Measurements from ENCODE around the gene CHST8.
"Not testable (repeated sequence)": the region's sequence is repeated elsewhere in the genome, so short reads cannot be mapped to it uniquely, and the experiment has no call there.

The CHST8 gene

DNA sequence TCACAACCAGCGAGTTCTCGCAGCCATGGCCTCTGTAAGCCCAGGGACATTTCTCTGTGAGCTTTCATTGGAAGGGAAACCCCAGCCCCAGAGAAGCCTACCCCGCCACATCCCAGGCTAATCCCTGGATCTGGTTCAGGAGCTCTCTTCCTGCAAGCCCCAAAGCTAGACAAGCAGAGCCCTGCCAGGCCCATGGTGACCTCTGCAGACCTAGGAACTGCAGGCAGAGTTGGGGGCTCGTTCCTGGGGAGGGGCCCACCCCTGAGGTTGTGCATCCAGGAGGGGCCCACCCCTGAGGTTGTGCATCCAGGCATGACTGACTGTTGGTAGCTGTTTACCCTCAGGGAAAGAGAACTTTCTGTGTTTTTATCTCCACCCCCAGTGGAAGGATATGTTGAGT is 196.7 kb downstream of the CHST8 start:
- no peak overlapping the region for H3K4me3 ChIP-seq (ENCODE audit: low read depth, low read length)
- no peak for DNase-seq (ENCODE audit: low read depth)
- TF ChIP-seq CTCF (IDR thresholded peaks at IDR 0.05; ENCODE audit: insufficient read depth, low read depth, low read length, missing control alignments): no peak

GRCh38 chr19:33819078-33819477 is 197.3 kb downstream of the CHST8 start:
- H3K4me3 ChIP-seq (ENCODE audit: low read depth, low read length); DNase-seq (ENCODE audit: low read depth): not testable (repeated sequence)

GRCh38 chr19:33819506-33819879 is 197.7 kb downstream of the CHST8 start:
- H3K4me3 ChIP-seq (ENCODE audit: low read depth, low read length): no peak overlapping the region
- DNase-seq (ENCODE audit: low read depth): no peak
- TF ChIP-seq CTCF (IDR thresholded peaks at IDR 0.05; ENCODE audit: insufficient read depth, low read depth, low read length, missing control alignments): no peak

DNA sequence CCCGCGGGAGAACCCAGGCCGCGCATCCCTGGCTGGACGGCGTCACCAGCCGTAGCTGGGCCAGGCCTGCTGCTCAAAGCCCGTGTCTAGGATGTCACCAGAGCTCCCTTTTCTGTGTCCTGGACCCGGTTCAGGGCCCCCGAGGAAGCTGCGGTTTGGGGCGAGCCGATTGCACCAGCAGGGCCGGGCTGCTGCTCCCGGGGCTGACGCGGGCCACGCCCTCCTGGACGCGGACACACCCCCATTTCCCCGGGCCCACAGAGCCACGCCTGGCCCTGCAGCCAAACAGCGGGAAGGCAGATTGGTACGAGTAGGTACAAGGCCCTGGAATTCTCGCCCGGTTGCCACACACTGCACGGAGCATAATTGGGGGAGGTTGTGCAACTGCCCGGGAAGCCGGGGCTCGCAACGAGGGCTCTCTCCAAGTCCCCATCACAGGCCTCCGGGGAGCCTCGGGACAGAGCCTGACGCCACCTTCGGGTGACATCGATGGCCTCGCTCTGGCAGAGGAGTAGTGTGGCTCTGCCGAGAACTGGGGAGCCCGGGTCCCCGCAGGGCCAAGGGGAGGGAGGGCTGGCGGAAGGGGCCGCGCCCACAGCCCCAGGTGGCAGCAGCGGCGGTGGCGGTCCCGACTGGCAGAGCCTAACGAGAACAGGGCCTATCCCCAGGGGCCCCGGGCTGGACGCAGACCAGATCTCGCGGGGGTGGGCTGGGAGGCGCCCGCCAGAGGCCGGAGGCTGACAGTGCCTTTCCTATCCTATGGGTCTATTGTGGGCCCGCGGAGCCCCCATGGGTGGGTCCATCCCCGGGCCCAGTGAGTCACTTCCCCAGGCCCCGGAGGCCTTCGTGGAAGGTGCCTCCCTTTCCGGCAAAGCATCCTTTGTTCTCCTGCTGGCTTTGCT is 198.4 kb downstream of the CHST8 start:
- no peak for TF ChIP-seq CTCF (IDR thresholded peaks at IDR 0.05; ENCODE audit: insufficient read depth, low read depth, low read length, missing control alignments)
- peak; percentile 57 for DNase-seq (ENCODE audit: low read depth)
- peak overlapping the region; percentile 45 for H3K4me3 ChIP-seq (ENCODE audit: low read depth, low read length)

GRCh38 chr19:33821871-33822270 is 200.1 kb downstream of the CHST8 start:
- no peak overlapping the region for H3K4me3 ChIP-seq (ENCODE audit: low read depth, low read length)
- DNase-seq (ENCODE audit: low read depth): no peak
- TF ChIP-seq CTCF (IDR thresholded peaks at IDR 0.05; ENCODE audit: insufficient read depth, low read depth, low read length, missing control alignments): no peak

Data from GM12865 (cell line).